Adrenal gland (tissue), 12 donors: ENCODE results near the gene GPNMB. TPM values are rescaled to one million over a fixed set of nuclear protein-coding genes. Genes with fewer than 3 reads are reported as not detected.
"Not testable (repeated sequence)": the region's sequence is repeated elsewhere in the genome, so short reads cannot be mapped to it uniquely, and the experiment has no call there.

Experiments used
- DNase-seq, 7 donors: peaks; one replicate each; pipeline ENCODE4 v3.0.0-alpha.2; 2019 to 2020
- H3K27ac ChIP-seq, 5 donors: fragments of 200-600 bp; sonication (generic) in 4 of 5; 1 replicate in 3 of 5; 2 replicates in 2 of 5; pipeline versions ENCODE4 v1.5.1 to v1.8.0; 2016 to 2020; ENCODE audit warnings: mild to moderate bottlenecking in 1 of 5
- H3K27me3 ChIP-seq: fragments of 200-600 bp; 2 replicates; pipeline ENCODE4 v1.8.0; 2021
- H3K36me3 ChIP-seq, 2 donors: fragments of 200-600 bp; replicated peaks in 1 of 2; 1 replicate in 1 of 2; 2 replicates in 1 of 2; pipeline versions ENCODE4 v1.5.1 to v1.8.0; 2018 to 2022
- H3K4me1 ChIP-seq, 2 donors: fragments of 200-600 bp; replicated peaks in 1 of 2; 1 replicate in 1 of 2; 2 replicates in 1 of 2; pipeline versions ENCODE4 v1.5.1 to v1.8.0; 2018 to 2021
- H3K4me3 ChIP-seq, 4 donors: fragments of 200-600 bp; sonication (generic) in 3 of 4; one replicate each; pipeline ENCODE4 v1.5.1; 2016 to 2018
- H3K9me3 ChIP-seq, 3 donors: fragments of 200-600 bp; sonication (generic) in 1 of 3; replicated peaks in 1 of 3; 1 replicate in 2 of 3; 2 replicates in 1 of 3; pipeline versions ENCODE4 v1.5.1 to v1.8.0; 2016 to 2021
- POLR2A ChIP-seq, 2 donors: fragments of 450-650 bp; IDR thresholded peaks; one replicate each; pipeline ENCODE4 v1.6.1; 2017; ENCODE audit warnings: antibody characterized with exemption in 2 of 2, mild to moderate bottlenecking in 2 of 2, moderate library complexity in 1 of 2
- WGBS, 4 donors: extraction: QIAGEN DNeasy Blood & Tissue Kit in 2 of 4; methylation state at CpG; one replicate each; pipeline versions ENCODE4 v1.1.5 to v1.1.7; 2013 to 2017; 5-methylcytosine and 5-hydroxymethylcytosine counted together
- intact Hi-C, 2 donors: fragments of 100-400 bp; cut with DNase I; formaldehyde crosslinking; loops; one replicate each; pipeline versions ENCODE4 v1.14.1 to v1.15.0; 2022 to 2023
- polyA plus RNA-seq, 3 donors: library from polyadenylated mRNA; stranded (reverse); fragments of 200-250 nt in 2 of 3; fragments of 350-450 nt in 1 of 3; fragmentation: Illumina TruSeq in 1 of 3; extraction: RNeasy Lipid Tissue Mini Kit (QIAGEN cat#74804) in 1 of 3; gene quantifications; one replicate each; pipeline ENCODE4 v1.2.3, GENCODE V29; 2013 to 2014
- total RNA-seq, 9 donors: library from RNA; depleted of rRNA in 4 of 9; stranded (reverse); fragments of >200 nt in 4 of 9; fragments of 120-200 nt in 1 of 9; fragmentation: NEBNext Ultra II Directional in 1 of 9; extraction: Animal tissue kit (Norgen Biotek cat#: 25700) in 1 of 9; gene quantifications; one replicate each; pipeline versions ENCODE4 v1.1.0 to v1.2.4, GENCODE V29; 2013 to 2023
- TF ChIP-seq, protein P1 (sequence below), 6 experiments: fragments of 450-650 bp in 4 of 6; fragments of 200-600 bp in 2 of 6; sonication (generic) in 1 of 6; IDR thresholded peaks; 1 replicate in 5 of 6; 2 replicates in 1 of 6; pipeline versions ENCODE4 v1.5.1 to v1.8.0; 2016 to 2021; ENCODE audit warnings: antibody characterized with exemption in 6 of 6, mild to moderate bottlenecking in 2 of 6, moderate library complexity in 1 of 6
- donor health status: healthy with polysubstance abuse.
- donor health status: Bipolar disorder and iron deficiency.
- donor health status: DM: yes; HTN: yes; CAD: no.
- donor health status: DM: no; HTN: no; CAD: no.
- donor health status: DM: no; HTN: no; CAD: no.
- donor health status: DM: yes; HTN: yes; CAD: no.

Gene GPNMB
- total and polyA plus RNA-seq, 12 donors, result 14.0 to 92.3 (median 35.1) TPM

DNA sequence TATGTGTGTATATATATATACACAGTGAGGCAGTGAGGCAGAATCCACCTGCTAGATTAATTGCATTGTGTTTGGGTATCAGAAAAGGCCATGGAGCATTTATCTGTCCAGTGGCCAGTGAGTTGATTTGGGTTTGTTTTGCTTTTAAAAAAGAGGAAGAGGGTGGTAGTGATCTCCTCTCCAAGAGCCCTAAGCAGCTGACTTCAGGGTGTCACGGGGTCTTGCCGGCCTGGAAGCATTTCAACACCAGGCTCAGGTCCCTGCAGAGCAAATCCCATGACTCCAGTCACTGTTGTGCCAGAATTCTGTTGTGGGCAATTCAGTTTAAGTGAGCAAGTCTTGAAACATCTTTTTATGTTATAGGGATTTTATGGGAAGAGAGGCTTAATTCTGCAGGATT, 30.6 kb upstream of the GPNMB start:
- Histone ChIP-seq H3K9me3 (no peaks in the 10 kb centered on the region), H3K4me1 (no peaks in the 10 kb centered on the region), H3K27me3 (no peaks in the 10 kb centered on the region), H3K27ac (peak overlapping the region in 2 of 5 donors; percentile 6 to 30), H3K4me3 (no peak overlapping the region), H3K36me3 (no peaks in the 10 kb centered on the region)
- DNase-seq, result peak; percentile 31 to 61 (median 48)
- intact Hi-C loops, result no loop called here
- TF ChIP-seq, protein P1, sequence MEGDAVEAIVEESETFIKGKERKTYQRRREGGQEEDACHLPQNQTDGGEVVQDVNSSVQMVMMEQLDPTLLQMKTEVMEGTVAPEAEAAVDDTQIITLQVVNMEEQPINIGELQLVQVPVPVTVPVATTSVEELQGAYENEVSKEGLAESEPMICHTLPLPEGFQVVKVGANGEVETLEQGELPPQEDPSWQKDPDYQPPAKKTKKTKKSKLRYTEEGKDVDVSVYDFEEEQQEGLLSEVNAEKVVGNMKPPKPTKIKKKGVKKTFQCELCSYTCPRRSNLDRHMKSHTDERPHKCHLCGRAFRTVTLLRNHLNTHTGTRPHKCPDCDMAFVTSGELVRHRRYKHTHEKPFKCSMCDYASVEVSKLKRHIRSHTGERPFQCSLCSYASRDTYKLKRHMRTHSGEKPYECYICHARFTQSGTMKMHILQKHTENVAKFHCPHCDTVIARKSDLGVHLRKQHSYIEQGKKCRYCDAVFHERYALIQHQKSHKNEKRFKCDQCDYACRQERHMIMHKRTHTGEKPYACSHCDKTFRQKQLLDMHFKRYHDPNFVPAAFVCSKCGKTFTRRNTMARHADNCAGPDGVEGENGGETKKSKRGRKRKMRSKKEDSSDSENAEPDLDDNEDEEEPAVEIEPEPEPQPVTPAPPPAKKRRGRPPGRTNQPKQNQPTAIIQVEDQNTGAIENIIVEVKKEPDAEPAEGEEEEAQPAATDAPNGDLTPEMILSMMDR (IDR thresholded peaks at IDR 0.05), result no peak
- TF ChIP-seq POLR2A (IDR thresholded peaks at IDR 0.05), result no peak
- 53 to 73% (median 59%) methylated on average over 2 of the region's 2 CpGs for WGBS, 4 donors

DNA sequence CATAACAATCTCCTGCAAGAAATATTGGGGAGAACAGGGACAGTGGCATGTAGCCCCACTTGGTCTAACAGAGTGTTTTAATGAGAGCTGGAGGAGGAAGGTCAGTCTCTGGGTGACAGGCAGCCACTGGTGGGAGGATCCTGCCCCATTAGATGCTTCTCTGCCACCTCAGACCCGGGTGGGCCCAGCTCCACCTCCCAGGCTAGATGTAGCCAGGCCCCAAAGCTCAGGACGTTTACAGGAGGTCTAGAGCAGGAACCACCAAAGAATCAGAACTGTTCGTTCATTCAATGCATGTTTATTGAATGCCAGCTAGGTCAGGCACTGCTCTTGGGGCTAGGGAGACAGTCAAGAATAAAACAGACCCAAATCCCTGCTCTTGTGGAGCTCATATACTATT, 28.4 kb upstream of the GPNMB start:
- Histone ChIP-seq H3K4me3 (no peak overlapping the region), H3K4me1 (no peaks in the 10 kb centered on the region), H3K9me3 (no peaks in the 10 kb centered on the region), H3K27ac (no peak overlapping the region), H3K36me3 (no peaks in the 10 kb centered on the region), H3K27me3 (no peaks in the 10 kb centered on the region)
- TF ChIP-seq, protein P1 (IDR thresholded peaks at IDR 0.05), result no peak
- intact Hi-C loops, result no loop called here
- DNase-seq, result no peak
- 48 to 72% (median 53%) methylated on average over 3 of the region's 3 CpGs for WGBS, 4 donors

- H3K4me1 ChIP-seq, result no peaks in the 10 kb centered on the region
- H3K27me3 ChIP-seq, result no peaks in the 10 kb centered on the region
- no peak overlapping the region for H3K4me3 ChIP-seq
- no peak for DNase-seq
- no peaks in the 10 kb centered on the region for H3K9me3 ChIP-seq
- TF ChIP-seq, protein P1 (IDR thresholded peaks at IDR 0.05), result no peak
- no peak for TF ChIP-seq POLR2A (IDR thresholded peaks at IDR 0.05)
- H3K27ac ChIP-seq, result no peak overlapping the region
- intact Hi-C loops, result no loop called here
- 62 to 76% (median 75%) methylated on average over 10 of the region's 10 CpGs for WGBS, 4 donors
- no peaks in the 10 kb centered on the region for H3K36me3 ChIP-seq
Measured at GRCh38 chr7:23220690-23221305, 25.8 kb upstream of the GPNMB start.

GRCh38 chr7:23222439-23223030, 24.0 kb upstream of the GPNMB start:
- Histone ChIP-seq H3K36me3 (no peaks in the 10 kb centered on the region), H3K27me3 (no peaks in the 10 kb centered on the region), H3K4me1 (no peaks in the 10 kb centered on the region), H3K9me3 (no peaks in the 10 kb centered on the region), H3K27ac (no peak overlapping the region), H3K4me3 (no peak overlapping the region)
- DNase-seq, result no peak
- intact Hi-C loops, result no loop called here
- TF ChIP-seq, protein P1 (IDR thresholded peaks at IDR 0.05), result no peak
- TF ChIP-seq POLR2A (IDR thresholded peaks at IDR 0.05), result no peak
- WGBS, 4 donors, result 46 to 62% (median 51%) methylated on average over 4 to 5 of the region's 5 CpGs

- DNase-seq, H3K4me3 ChIP-seq, H3K27ac ChIP-seq, H3K9me3 ChIP-seq, H3K4me1 ChIP-seq, intact Hi-C loops, H3K36me3 ChIP-seq, H3K27me3 ChIP-seq: not testable (repeated sequence)
- 74 to 81% (median 79%) methylated on average over 3 to 4 of the region's 4 CpGs for WGBS, 4 donors
Measured at GRCh38 chr7:23224364-23224763, 22.2 kb upstream of the GPNMB start.
